Endothelial cell of umbilical vein (primary cell): ENCODE results near the gene ABCD3.

Experiments
- POLR2A ChIP-seq: IDR thresholded peaks from 2 replicates; pipeline ENCODE4 v1.6.1; 2012; ENCODE audit warnings: low read depth, mild to moderate bottlenecking, control low read depth, low read length
- POLR2AphosphoS5 ChIP-seq: IDR thresholded peaks from 2 replicates; pipeline ENCODE4 v1.6.1; 2012; ENCODE audit warnings: low read depth, mild to moderate bottlenecking, control low read depth, low read length, moderate library complexity; ENCODE audit not compliant: insufficient read depth
- TF ChIP-seq, protein P1 (sequence below), 2 donors: IDR thresholded peaks; 1 replicate in 1 of 2; 2 replicates in 1 of 2; pipeline ENCODE4 v1.5.1; 2011; ENCODE audit warnings: low read length in 2 of 2, mild to moderate bottlenecking in 2 of 2, moderate library complexity in 2 of 2, control low read depth in 1 of 2, inconsistent platforms in 1 of 2, low read depth in 1 of 2; ENCODE audit not compliant: insufficient read depth in 1 of 2; ENCODE audit errors: extremely low read depth in 1 of 2
- TF ChIP-seq, protein P2 (sequence below): IDR thresholded peaks from 2 replicates; pipeline ENCODE4 v1.6.1; 2011; ENCODE audit not compliant: insufficient read depth, insufficient read length

GRCh38 chr1:94539496-94539895 lies 121.3 kb downstream of the ABCD3 start:
- TF ChIP-seq, protein P1, sequence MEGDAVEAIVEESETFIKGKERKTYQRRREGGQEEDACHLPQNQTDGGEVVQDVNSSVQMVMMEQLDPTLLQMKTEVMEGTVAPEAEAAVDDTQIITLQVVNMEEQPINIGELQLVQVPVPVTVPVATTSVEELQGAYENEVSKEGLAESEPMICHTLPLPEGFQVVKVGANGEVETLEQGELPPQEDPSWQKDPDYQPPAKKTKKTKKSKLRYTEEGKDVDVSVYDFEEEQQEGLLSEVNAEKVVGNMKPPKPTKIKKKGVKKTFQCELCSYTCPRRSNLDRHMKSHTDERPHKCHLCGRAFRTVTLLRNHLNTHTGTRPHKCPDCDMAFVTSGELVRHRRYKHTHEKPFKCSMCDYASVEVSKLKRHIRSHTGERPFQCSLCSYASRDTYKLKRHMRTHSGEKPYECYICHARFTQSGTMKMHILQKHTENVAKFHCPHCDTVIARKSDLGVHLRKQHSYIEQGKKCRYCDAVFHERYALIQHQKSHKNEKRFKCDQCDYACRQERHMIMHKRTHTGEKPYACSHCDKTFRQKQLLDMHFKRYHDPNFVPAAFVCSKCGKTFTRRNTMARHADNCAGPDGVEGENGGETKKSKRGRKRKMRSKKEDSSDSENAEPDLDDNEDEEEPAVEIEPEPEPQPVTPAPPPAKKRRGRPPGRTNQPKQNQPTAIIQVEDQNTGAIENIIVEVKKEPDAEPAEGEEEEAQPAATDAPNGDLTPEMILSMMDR (IDR thresholded peaks at IDR 0.05; ENCODE audit: extremely low read depth in 1 of 2, insufficient read depth in 1 of 2, low read depth in 1 of 2, low read length in 2 of 2) = no peak
- TF ChIP-seq POLR2A = no peak
- no peak for TF ChIP-seq POLR2AphosphoS5
- TF ChIP-seq, protein P2, sequence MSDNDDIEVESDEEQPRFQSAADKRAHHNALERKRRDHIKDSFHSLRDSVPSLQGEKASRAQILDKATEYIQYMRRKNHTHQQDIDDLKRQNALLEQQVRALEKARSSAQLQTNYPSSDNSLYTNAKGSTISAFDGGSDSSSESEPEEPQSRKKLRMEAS = no peak
